GM18867 (cell line): ENCODE results near the gene F2RL3.
"Not testable (repeated sequence)": the region's sequence is repeated elsewhere in the genome, so short reads cannot be mapped to it uniquely, and the experiment has no call there.

Experiments used
- ATAC-seq: cut with Tn5 transposase; IDR thresholded peaks from one replicate; pipeline ENCODE4 v1.9.1; 2021; ENCODE audit warnings: mild to moderate bottlenecking, moderate library complexity; ENCODE audit not compliant: unreplicated experiment

F2RL3 gene

GRCh38 chr19:16919496-16919895 lies 30.7 kb downstream of the F2RL3 start:
- no peak for ATAC-seq

DNA sequence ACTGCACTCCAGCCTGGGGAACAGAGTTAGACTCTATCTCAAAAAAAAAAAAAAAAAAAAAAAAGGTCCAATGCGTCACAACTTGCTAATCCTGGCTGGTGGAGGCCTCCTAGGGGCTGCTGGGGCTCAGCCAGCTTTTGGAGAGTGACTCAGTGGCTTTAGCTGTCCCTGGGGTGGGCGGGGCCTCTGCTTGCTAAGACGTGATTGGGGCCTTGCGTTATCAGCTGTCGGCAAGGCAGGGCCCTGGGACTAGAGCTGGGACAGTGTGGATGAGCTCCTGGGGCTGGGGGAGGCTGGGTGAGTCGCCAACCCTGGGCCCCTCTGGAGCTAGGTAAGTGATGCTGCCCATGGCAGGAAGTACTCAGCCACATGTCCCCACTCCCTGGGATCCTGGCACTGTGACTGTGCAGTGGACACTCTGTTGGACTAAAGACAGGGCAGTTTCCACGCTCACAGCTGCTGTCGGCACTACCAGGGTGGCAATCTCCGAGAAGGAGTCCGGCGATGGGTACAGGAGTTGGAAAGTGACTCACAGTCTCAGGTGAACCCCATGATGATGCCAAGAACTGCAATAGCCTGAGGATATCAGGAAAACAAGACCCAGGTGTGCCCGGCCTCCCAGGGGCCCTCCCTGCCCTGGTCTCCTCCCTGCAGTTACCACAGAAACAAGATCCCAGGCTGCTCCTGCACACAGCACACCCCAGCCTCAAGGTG lies 32.2 kb downstream of the F2RL3 start:
- ATAC-seq, result no peak

GRCh38 chr19:16921766-16922591 lies 33.2 kb downstream of the F2RL3 start:
- no peak for ATAC-seq

GRCh38 chr19:16922592-16922934 lies 33.8 kb downstream of the F2RL3 start:
- ATAC-seq, result no peak

DNA sequence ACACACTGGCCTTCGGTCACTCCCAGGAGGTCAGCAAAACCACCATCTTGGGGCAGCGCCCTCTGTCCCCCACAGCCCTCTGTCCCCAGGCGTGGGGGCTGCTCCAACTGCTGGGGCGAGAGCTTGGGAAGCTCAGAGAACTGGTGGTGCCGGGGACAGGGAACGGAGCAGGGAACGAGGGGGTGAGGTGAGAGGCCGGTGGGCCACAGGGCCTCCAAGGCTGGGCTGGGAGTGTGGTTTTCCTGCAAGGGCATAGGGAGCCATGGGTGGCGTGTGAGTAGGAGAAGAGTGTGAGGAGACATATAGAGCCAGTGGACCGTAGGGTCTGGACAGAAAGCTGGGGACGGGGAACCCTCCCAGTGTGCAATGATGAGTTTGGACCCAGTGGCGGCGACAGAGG lies 34.1 kb downstream of the F2RL3 start:
- no peak for ATAC-seq

DNA sequence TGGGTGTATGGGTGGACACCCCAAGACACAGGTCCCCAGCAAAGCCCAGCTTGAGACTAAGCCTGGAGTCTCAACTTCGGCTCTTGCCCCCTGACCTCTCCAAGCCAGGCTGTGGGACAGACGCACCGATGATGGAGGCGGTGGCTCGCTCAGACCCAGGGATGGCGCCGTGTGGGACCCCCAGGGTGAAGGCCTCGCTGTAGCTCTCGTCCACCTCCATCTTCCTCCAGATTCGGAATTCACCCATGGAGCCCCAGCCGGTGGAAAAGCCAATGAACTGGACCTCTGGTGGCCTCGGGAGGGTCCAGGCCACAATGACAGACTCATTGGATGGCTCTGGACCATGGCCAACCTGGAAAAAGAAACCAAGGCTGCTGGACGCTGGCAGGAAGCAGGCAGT lies 39.1 kb downstream of the F2RL3 start:
- no peak for ATAC-seq

- no peak for ATAC-seq
These were observed 39.6 kb downstream of the F2RL3 start for GRCh38 chr19:16928351-16928750.

DNA sequence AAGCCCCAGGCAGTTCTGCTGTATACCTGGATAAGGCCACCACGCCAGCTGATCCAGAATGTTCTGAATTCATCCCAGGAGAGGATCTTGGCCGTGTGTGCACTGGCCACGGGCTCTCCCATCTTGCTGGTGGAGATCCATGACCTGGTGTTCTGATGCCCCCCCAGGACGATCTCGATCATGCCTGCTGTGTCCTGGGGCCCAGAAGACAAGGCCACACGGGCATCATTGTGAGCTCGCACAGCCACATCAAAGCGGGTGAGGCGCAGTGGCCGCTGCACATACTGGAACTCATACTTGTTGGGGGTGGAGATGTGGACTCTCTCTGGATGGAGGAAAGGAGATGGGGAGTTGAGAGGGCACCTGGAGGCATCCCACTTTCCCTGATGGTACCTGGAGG lies 40.1 kb downstream of the F2RL3 start:
- no peak for ATAC-seq

GRCh38 chr19:16930753-16931152 lies 42.0 kb downstream of the F2RL3 start:
- ATAC-seq, result no peak

GRCh38 chr19:16931306-16931705 lies 42.5 kb downstream of the F2RL3 start:
- no peak for ATAC-seq

GRCh38 chr19:16934489-16934888 lies 45.7 kb downstream of the F2RL3 start:
- ATAC-seq, result no peak

DNA sequence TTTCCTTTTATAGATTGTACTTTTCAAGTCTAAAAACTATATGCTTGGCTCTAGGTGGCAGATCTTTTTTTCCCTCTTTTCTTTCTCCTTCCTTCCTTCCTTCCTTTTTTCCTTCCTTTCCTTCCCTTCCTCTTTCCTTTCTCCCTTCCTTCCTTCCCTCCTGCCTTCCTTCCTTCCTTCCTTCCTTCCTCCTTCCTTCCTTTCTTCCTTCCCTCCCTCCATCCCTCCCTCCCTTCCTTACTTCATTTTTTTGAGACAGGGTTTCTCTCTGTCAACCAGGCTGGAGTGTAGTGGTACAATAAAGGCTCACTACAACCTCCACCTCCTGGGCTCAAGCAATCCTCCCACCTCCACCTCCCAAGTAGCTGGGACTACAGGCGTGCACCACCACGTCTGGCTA lies 48.1 kb downstream of the F2RL3 start:
- no peak for ATAC-seq

- ATAC-seq, result not testable (repeated sequence)
These were observed 49.0 kb downstream of the F2RL3 start for GRCh38 chr19:16937796-16938195.

- no peak for ATAC-seq
These were observed 49.4 kb downstream of the F2RL3 start for GRCh38 chr19:16938211-16938610.

DNA sequence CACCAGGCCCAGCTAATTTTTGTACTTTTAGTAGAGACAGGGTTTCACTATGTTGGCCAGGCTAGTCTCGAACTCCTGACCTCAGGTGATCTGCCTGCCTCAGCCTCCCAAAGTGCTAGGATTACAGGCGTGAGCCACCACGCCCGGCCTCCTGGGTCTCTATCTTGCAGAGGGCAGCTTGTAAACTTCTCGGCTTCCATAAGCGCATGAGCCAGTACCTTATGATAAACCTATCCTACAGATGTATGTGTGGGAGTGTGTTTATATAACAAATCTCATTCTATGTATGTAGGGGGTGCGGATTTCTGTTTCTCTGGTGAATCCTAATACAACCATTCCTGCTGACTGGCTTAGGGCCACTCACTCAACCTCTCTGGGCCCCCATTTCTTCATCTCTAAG lies 51.3 kb downstream of the F2RL3 start:
- ATAC-seq, result not testable (repeated sequence)

DNA sequence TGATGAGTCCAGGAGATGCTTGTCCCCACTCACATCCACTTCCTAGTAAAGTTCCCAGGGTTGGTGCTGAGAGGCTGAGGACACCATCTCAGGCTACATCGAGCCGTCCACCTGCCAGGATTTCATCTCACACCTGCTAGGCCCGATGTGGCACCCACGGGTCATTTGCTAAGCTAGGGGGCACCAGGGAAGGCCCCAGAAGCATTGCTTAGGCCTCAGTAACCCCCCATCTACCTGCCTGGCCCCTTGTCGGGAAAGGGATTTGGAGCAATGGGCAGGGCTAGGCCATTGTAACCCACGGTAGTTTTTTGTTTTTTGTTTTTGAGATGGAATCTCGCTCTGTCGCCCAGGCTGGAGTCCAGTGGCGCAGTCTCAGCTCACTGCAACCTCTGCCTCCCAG lies 51.8 kb downstream of the F2RL3 start:
- no peak for ATAC-seq
